CD4-positive, alpha-beta T cell treated with Interleukin-6 for 4 hours (primary cell): Measurements from ENCODE around the gene SYT7.
"Not testable (repeated sequence)": the region's sequence is repeated elsewhere in the genome, so short reads cannot be mapped to it uniquely, and the experiment has no call there.

Experiments used
- DNase-seq: peaks from one replicate; pipeline ENCODE4 v3.0.0-alpha.2; 2020; ENCODE audit warnings: mixed read lengths

SYT7 gene

GRCh38 chr11:61472868-61473267, 108.0 kb downstream of the SYT7 start:
- no peak for DNase-seq

GRCh38 chr11:61472282-61472681, 108.6 kb downstream of the SYT7 start:
- no peak for DNase-seq

DNA sequence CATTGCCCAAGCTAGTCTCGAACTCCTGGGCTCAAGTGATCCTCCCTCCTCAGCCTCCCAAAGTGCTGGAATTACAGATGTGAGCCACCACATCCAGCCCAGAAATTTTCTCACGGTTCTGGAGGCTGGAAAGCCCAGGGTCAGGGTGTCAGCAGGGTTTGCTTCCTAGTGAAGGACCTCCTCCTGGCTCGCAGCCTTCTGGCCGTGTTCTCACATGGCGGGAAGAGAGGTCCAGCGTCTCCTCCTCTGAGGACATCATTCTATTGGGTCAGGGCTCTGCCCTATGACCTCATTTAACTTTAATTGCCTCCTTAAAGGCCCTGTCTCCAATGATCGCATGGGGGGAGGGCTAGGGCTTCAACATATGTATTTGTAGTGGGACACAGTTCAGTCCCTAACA, 112.9 kb downstream of the SYT7 start:
- DNase-seq = no peak

GRCh38 chr11:61467602-61468001, 113.3 kb downstream of the SYT7 start:
- DNase-seq = not testable (repeated sequence)
